A549 treated with RU486 at 1 μM for 4 hours (cell line): ENCODE results near the gene NIPAL4. TPM values are rescaled to one million over a fixed set of nuclear protein-coding genes. Genes with fewer than 3 reads are reported as not detected.

ENCODE experiments used
- total RNA-seq: library from RNA; stranded (reverse); fragments of 200-300 nt; extraction: Qiagen RNA extraction; gene quantifications from 5 replicates; pipeline ENCODE4 v1.2.3, GENCODE V29; 2022; ENCODE audit warnings: low read depth

The NIPAL4 gene
- total RNA-seq, result 9.5 to 13.6 TPM (median 11.6 TPM) in 5 replicates

GRCh38 chr5:157459715-157460599 is at the start of gene NIPAL4:
Gene NIPAL4, plus strand, starts transcription at chr5:157460213. Its CDS starts 108 bp downstream, at chr5:157460321.

Other genes starting within 250 kb of the NIPAL4 start
- gene CYFIP2, start 194.1 kb upstream of the NIPAL4 start, total RNA-seq, result 15.6 to 26.5 TPM (median 21.8 TPM) in 5 replicates
- 13.9 to 19.9 TPM (median 17.9 TPM) in 5 replicates for gene ADAM19, start 115.6 kb downstream of the NIPAL4 start, total RNA-seq
- 0.06 to 0.09 TPM in 2 of 5 replicates, not detected in the others for gene SOX30, start 192.2 kb downstream of the NIPAL4 start, total RNA-seq
- not detected in 5 replicates for gene C5orf52, start 211.3 kb downstream of the NIPAL4 start, total RNA-seq